Ovary (tissue), 9 donors: ENCODE data around the gene PNPO. TPM values are rescaled to one million over a fixed set of nuclear protein-coding genes. Genes with fewer than 3 reads are reported as not detected.
A peak's percentile ranks its signal among the peaks of the same experiment; 100 is the strongest.

Experiments
- DNase-seq, 5 donors: peaks; one replicate each; pipeline ENCODE4 v3.0.0-alpha.2; 2019 to 2020
- H3K27ac ChIP-seq, 2 donors: fragments of 200-600 bp; one replicate each; pipeline versions ENCODE4 v1.5.1 to v1.8.0; 2019 to 2022
- H3K27me3 ChIP-seq: fragments of 200-600 bp; one replicate; pipeline ENCODE4 v1.8.0; 2022
- H3K36me3 ChIP-seq: fragments of 200-600 bp; sonication (generic); one replicate; pipeline ENCODE4 v1.5.1; 2019
- H3K4me1 ChIP-seq: one replicate; pipeline ENCODE4 v1.8.1; 2013; ENCODE audit warnings: mild to moderate bottlenecking, moderate library complexity; ENCODE audit not compliant: insufficient read depth
- H3K4me3 ChIP-seq: fragments of 200-600 bp; sonication (generic); one replicate; pipeline ENCODE4 v1.5.1; 2017
- H3K9me3 ChIP-seq, 2 donors: fragments of 200-600 bp in 1 of 2; sonication (generic) in 1 of 2; one replicate each; pipeline versions ENCODE4 v1.5.1 to v1.8.1; 2013 to 2019; ENCODE audit warnings: mild to moderate bottlenecking in 1 of 2, moderate library complexity in 1 of 2
- CTCF ChIP-seq, 3 donors: fragments of 450-650 bp in 2 of 3; fragments of 200-600 bp in 1 of 3; IDR thresholded peaks; one replicate each; pipeline versions ENCODE4 v1.5.1 to v1.8.0; 2016 to 2022; ENCODE audit warnings: antibody characterized with exemption in 3 of 3, mild to moderate bottlenecking in 1 of 3
- EP300 ChIP-seq: sonication (generic); formaldehyde crosslinking; IDR thresholded peaks from one replicate; pipeline ENCODE4 v1.6.1; 2017; ENCODE audit warnings: antibody characterized with exemption
- POLR2A ChIP-seq: fragments of 450-650 bp; IDR thresholded peaks from one replicate; pipeline ENCODE4 v1.6.1; 2017; ENCODE audit warnings: antibody characterized with exemption, mild to moderate bottlenecking, moderate library complexity
- WGBS, 3 donors: extraction: QIAGEN DNeasy Blood & Tissue Kit in 1 of 3; methylation state at CpG; one replicate each; pipeline versions ENCODE4 v1.1.5 to v1.1.7; 2013 to 2017; 5-methylcytosine and 5-hydroxymethylcytosine counted together
- intact Hi-C, 4 donors: fragments of 100-400 bp; cut with DNase I; formaldehyde crosslinking; loops; one replicate each; pipeline versions ENCODE4 v1.11.0 to v1.15.1; 2022 to 2023
- polyA plus RNA-seq, 2 donors: library from polyadenylated mRNA; stranded (reverse); fragments of 200-250 nt in 1 of 2; fragments of 350-450 nt in 1 of 2; fragmentation: Illumina TruSeq in 1 of 2; extraction: RNeasy Lipid Tissue Mini Kit (QIAGEN cat#74804) in 1 of 2; gene quantifications; one replicate each; pipeline ENCODE4 v1.2.3, GENCODE V29; 2013 to 2014
- total RNA-seq, 7 donors: library from RNA; depleted of rRNA in 2 of 7; stranded (reverse); fragments of >200 nt in 2 of 7; fragmentation: NEBNext Ultra II Directional in 3 of 7; extraction: Animal tissue kit (Norgen Biotek cat#: 25700) in 3 of 7; gene quantifications; one replicate each; pipeline versions ENCODE4 v1.1.0 to v1.2.4, GENCODE V29; 2016 to 2023
- donor health status: DM: no; HTN: no; CAD: no; lungs with moderate emphysema.
- donor health status: DM: no; HTN: no; CAD: no.
- donor health status: Bipolar disorder and iron deficiency.
- donor health status: DM: yes; HTN: yes; CAD: no.
- donor health status: DM: no; HTN: no; CAD: no.
- donor health status: DM: yes; HTN: yes; CAD: no.

The PNPO gene
- total and polyA plus RNA-seq, 9 donors, result 6.1 to 32.4 (median 21.8) TPM

GRCh38 chr17:47952171-47953021 is 11.0 kb downstream of the PNPO start:
- 70 to 72% (median 72%) methylated on average over 12 of the region's 12 CpGs for WGBS, 3 donors
- TF ChIP-seq CTCF (IDR thresholded peaks at IDR 0.05) (no peak), POLR2A (no peak), EP300 (no peak)
- Histone ChIP-seq H3K4me1 (peaks cover 7% of the 10 kb centered on the region), H3K27me3 (no peaks in the 10 kb centered on the region), H3K4me3 (no peak overlapping the region), H3K9me3 (no peaks in the 10 kb centered on the region), H3K27ac (no peak overlapping the region), H3K36me3 (no peaks in the 10 kb centered on the region)
- intact Hi-C loops, result loop anchor here in 1 of 4 donors (10.0 kb wide), 1 partner anchor 108 kb away; the partner anchor contains the start of gene SCRN2
- no peak for DNase-seq

- peaks cover 7% of the 10 kb centered on the region for H3K4me1 ChIP-seq
- DNase-seq, result no peak
- no peaks in the 10 kb centered on the region for H3K9me3 ChIP-seq
- H3K27me3 ChIP-seq, result no peaks in the 10 kb centered on the region
- TF ChIP-seq EP300 (no peak), POLR2A (no peak), CTCF (IDR thresholded peaks at IDR 0.05) (no peak)
- intact Hi-C loops, result loop anchor here in 1 of 4 donors (10.0 kb wide), 1 partner anchor 109 kb away; the partner anchor contains the start of gene SCRN2
- H3K36me3 ChIP-seq, result no peaks in the 10 kb centered on the region
- H3K27ac ChIP-seq, result no peak overlapping the region
- no peak overlapping the region for H3K4me3 ChIP-seq
Observed at GRCh38 chr17:47953909-47954308, 12.5 kb downstream of the PNPO start.

GRCh38 chr17:47955497-47956461 is 14.4 kb downstream of the PNPO start:
- Histone ChIP-seq H3K27ac (no peak overlapping the region), H3K9me3 (no peaks in the 10 kb centered on the region), H3K4me3 (peak overlapping the region; percentile 16), H3K36me3 (no peaks in the 10 kb centered on the region), H3K27me3 (no peaks in the 10 kb centered on the region), H3K4me1 (no peaks in the 10 kb centered on the region)
- DNase-seq, result no peak
- TF ChIP-seq CTCF (IDR thresholded peaks at IDR 0.05) (no peak), POLR2A (no peak), EP300 (no peak)
- intact Hi-C loops, result loop anchor here in 1 of 4 donors (10.0 kb wide), 1 partner anchor 111 kb away; the partner anchor contains the start of gene SCRN2
- WGBS, 3 donors, result 84 to 89% (median 86%) methylated on average over 7 of the region's 7 CpGs
